Panc1 (cell line): Measurements from ENCODE around the gene CACNG7. TPM values are rescaled to one million over a fixed set of nuclear protein-coding genes. Genes with fewer than 3 reads are reported as not detected.

Experiments used
- ATAC-seq: fragments of 200-7000 bp; cut with Tn5 transposase; 2 replicates; pipeline ENCODE4 v1.9.1; 2020; ENCODE audit warnings: mild to moderate bottlenecking, moderate library complexity
- BruUV-seq: library from RNA; stranded (reverse); fragments of 400-500 nt; replicated peaks from 2 replicates; lab custom pipeline; 2021; lab: Mats Ljungman, UMichigan
- CTCF ChIA-PET: fragments of 300-600 bp; sonication (Branson Sonifier 250); formaldehyde crosslinking; loops from one replicate; lab custom pipeline; 2022; ENCODE audit warnings: antibody characterized with exemption; lab: Charles Lee
- POLR2A ChIA-PET: fragments of 300-600 bp; sonication (Branson Sonifier 250); formaldehyde crosslinking; loops from one replicate; lab custom pipeline; 2022; ENCODE audit warnings: antibody characterized with exemption; lab: Charles Lee
- DNase-seq: peaks from one replicate; pipeline ENCODE4 v3.0.0-alpha.2; 2010; ENCODE audit warnings: low read depth, low spot score
- H3K27ac ChIP-seq: 2 replicates; pipeline ENCODE4 v1.5.1; 2011; ENCODE audit warnings: mild to moderate bottlenecking, low read length, inconsistent platforms
- H3K27me3 ChIP-seq: fragments of 200-500 bp; sonication (Bioruptor generic); 2 replicates; pipeline ENCODE4 v1.6.0; 2014; ENCODE audit warnings: low read length, inconsistent platforms; ENCODE audit not compliant: control insufficient read depth, insufficient read depth
- H3K36me3 ChIP-seq: fragments of 200-500 bp; sonication (Bioruptor generic); 2 replicates; pipeline ENCODE4 v1.5.1; 2014; ENCODE audit warnings: inconsistent platforms, mild to moderate bottlenecking, low read length, moderate library complexity; ENCODE audit not compliant: control insufficient read depth, insufficient read depth
- H3K4me1 ChIP-seq: 2 replicates; pipeline ENCODE4 v1.5.1; 2011; ENCODE audit warnings: inconsistent platforms, mild to moderate bottlenecking, low read length, moderate library complexity; ENCODE audit not compliant: control insufficient read depth, insufficient read depth
- H3K4me3 ChIP-seq, 2 experiments: 2 replicates each; pipeline ENCODE4 v1.5.1; 2011 to 2012; ENCODE audit warnings: low read depth in 2 of 2, low read length in 2 of 2, mild to moderate bottlenecking in 2 of 2, inconsistent platforms in 1 of 2, moderate library complexity in 1 of 2
- H3K9me3 ChIP-seq: fragments of 200-500 bp; sonication (Bioruptor generic); 2 replicates; pipeline ENCODE4 v1.5.1; 2014; ENCODE audit warnings: low read depth, mild to moderate bottlenecking, inconsistent platforms, low read length, moderate library complexity; ENCODE audit not compliant: control insufficient read depth, insufficient read depth
- POLR2AphosphoS5 ChIP-seq: IDR thresholded peaks from 2 replicates; pipeline ENCODE4 v1.6.1; 2012; ENCODE audit warnings: mild to moderate bottlenecking, low read depth, low read length, moderate library complexity
- SIN3A ChIP-seq: IDR thresholded peaks from 2 replicates; pipeline ENCODE4 v1.6.1; 2012; ENCODE audit warnings: low read depth, mild to moderate bottlenecking, low read length, moderate library complexity, borderline replicate concordance; ENCODE audit not compliant: insufficient read depth
- TCF7L2 ChIP-seq: IDR thresholded peaks from 2 replicates; pipeline ENCODE4 v1.6.1; 2011; ENCODE audit warnings: mild to moderate bottlenecking, low read depth, low read length, inconsistent platforms
- in situ Hi-C: cut with HindIII; loops from 2 replicates; pipeline ENCODE4 v1.10.0; 2016; ENCODE audit warnings: low sequenced_read_pairs, low pct_unique_long_range_greater_than_20kb
- intact Hi-C: fragments of 100-400 bp; cut with micrococcal nuclease; formaldehyde crosslinking; loops from one replicate; pipeline ENCODE4 v1.10.0; 2022; ENCODE audit not compliant: unreplicated experiment
- total RNA-seq: library from RNA; stranded (reverse); gene quantifications from one replicate; pipeline ENCODE4 v1.2.1, GENCODE V29; 2021; ENCODE audit not compliant: unreplicated experiment
- TF ChIP-seq, protein P1 (sequence below): fragments of 450-650 bp; IDR thresholded peaks from 2 replicates; pipeline ENCODE4 v1.5.1; 2017; ENCODE audit warnings: mild to moderate bottlenecking
- TF ChIP-seq, protein P2 (sequence below), 2 experiments: IDR thresholded peaks; 2 replicates each; pipeline ENCODE4 v1.6.1; 2011 to 2012; ENCODE audit warnings: low read depth in 2 of 2, control low read depth in 1 of 2, low read length in 1 of 2, mild to moderate bottlenecking in 1 of 2, moderate library complexity in 1 of 2; ENCODE audit not compliant: insufficient read depth in 1 of 2

The CACNG7 gene
- total RNA-seq, 1 experiment from 2014 or later = 7.7 TPM

DNA sequence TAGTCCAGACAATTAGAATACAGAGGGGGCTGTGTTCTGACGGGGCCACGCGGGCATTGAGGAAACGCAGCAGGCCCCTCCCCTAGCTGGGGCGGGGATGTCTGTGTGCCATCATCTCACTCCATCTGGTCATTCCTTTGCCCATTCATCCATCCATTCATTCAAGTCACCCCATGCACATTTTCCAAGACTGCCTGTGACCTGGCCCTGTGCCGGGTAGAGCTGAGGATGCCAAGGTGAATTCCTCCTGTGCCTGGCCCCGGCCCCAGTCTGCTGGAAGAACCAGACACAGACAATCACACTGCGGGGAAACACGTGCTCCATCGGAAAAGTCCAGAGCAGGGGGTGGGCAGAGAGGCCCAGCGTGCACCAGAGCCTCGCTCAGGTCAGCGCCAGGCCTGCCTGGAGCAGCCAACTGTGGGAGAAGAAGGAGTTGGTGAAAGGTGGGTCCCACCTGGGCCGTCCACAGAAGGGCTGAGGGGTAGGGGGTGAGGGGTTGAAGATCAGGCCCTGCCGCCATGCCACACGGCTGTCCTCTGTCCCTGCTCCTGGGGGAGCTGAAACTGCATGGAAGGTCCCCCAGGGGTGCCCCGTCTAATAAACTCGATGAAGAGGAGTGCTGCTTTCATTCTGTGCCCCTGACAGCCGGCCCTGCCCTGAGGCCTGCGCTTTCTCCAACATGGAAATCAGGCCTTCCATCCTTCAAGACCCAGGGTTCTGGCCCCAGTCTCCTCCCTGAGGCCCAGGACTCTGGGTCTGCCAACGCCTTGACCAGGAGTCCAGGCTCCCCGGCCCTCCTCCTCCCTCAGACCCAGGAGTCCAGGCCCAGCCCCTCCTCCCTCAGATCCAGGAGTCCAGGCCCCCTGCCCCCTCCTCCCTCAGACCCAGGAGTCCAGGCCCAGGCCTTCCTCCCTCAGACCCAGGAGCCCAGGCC, 80.8 kb downstream of the CACNG7 start:
- intact Hi-C loops (loop anchor here (5.0 to 10.0 kb wide), 2 partner anchors 32 to 145 kb away; no protein-coding TSS in a partner anchor), in situ Hi-C loops (no loop called here)
- TF ChIP-seq, protein P1, sequence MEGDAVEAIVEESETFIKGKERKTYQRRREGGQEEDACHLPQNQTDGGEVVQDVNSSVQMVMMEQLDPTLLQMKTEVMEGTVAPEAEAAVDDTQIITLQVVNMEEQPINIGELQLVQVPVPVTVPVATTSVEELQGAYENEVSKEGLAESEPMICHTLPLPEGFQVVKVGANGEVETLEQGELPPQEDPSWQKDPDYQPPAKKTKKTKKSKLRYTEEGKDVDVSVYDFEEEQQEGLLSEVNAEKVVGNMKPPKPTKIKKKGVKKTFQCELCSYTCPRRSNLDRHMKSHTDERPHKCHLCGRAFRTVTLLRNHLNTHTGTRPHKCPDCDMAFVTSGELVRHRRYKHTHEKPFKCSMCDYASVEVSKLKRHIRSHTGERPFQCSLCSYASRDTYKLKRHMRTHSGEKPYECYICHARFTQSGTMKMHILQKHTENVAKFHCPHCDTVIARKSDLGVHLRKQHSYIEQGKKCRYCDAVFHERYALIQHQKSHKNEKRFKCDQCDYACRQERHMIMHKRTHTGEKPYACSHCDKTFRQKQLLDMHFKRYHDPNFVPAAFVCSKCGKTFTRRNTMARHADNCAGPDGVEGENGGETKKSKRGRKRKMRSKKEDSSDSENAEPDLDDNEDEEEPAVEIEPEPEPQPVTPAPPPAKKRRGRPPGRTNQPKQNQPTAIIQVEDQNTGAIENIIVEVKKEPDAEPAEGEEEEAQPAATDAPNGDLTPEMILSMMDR = no peak
- peak; percentile 93 for TF ChIP-seq POLR2AphosphoS5
- TF ChIP-seq, protein P2, sequence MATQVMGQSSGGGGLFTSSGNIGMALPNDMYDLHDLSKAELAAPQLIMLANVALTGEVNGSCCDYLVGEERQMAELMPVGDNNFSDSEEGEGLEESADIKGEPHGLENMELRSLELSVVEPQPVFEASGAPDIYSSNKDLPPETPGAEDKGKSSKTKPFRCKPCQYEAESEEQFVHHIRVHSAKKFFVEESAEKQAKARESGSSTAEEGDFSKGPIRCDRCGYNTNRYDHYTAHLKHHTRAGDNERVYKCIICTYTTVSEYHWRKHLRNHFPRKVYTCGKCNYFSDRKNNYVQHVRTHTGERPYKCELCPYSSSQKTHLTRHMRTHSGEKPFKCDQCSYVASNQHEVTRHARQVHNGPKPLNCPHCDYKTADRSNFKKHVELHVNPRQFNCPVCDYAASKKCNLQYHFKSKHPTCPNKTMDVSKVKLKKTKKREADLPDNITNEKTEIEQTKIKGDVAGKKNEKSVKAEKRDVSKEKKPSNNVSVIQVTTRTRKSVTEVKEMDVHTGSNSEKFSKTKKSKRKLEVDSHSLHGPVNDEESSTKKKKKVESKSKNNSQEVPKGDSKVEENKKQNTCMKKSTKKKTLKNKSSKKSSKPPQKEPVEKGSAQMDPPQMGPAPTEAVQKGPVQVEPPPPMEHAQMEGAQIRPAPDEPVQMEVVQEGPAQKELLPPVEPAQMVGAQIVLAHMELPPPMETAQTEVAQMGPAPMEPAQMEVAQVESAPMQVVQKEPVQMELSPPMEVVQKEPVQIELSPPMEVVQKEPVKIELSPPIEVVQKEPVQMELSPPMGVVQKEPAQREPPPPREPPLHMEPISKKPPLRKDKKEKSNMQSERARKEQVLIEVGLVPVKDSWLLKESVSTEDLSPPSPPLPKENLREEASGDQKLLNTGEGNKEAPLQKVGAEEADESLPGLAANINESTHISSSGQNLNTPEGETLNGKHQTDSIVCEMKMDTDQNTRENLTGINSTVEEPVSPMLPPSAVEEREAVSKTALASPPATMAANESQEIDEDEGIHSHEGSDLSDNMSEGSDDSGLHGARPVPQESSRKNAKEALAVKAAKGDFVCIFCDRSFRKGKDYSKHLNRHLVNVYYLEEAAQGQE (IDR thresholded peaks at IDR 0.05; ENCODE audit: insufficient read depth in 1 of 2, low read depth in 2 of 2, low read length in 1 of 2) = peak in 1 of 2 experiments; percentile 64; a peak in 1 of 4 replicates
- TF ChIP-seq SIN3A = peak; percentile 33; the same call in 1 of the 2 replicates
- TF ChIP-seq TCF7L2 = peak; percentile 81
- peak; percentile 87 for DNase-seq
- peak; percentile 71 for ATAC-seq
- Histone ChIP-seq H3K27ac (peak overlapping the region; percentile 94), H3K27me3 (no peaks in the 10 kb centered on the region), H3K4me3 (peak overlapping the region in 1 of 2 experiments; percentile 7; a peak in 1 of 4 replicates), H3K36me3 (no peaks in the 10 kb centered on the region), H3K9me3 (no peaks in the 10 kb centered on the region), H3K4me1 (peaks cover 62% of the 10 kb centered on the region)
- BruUV-seq = no TSS peak
- ChIA-PET POLR2A (interaction anchor here (0.6 to 1.8 kb wide), 5 partner anchors 13 to 128 kb away, joined by 3 to 15 read pairs (median 8); partner anchors contain the start of gene MYADM), CTCF (interaction anchor here (0.5 kb wide), 1 partner anchor 36 kb away, joined by 3 read pairs; no protein-coding TSS in a partner anchor)

DNA sequence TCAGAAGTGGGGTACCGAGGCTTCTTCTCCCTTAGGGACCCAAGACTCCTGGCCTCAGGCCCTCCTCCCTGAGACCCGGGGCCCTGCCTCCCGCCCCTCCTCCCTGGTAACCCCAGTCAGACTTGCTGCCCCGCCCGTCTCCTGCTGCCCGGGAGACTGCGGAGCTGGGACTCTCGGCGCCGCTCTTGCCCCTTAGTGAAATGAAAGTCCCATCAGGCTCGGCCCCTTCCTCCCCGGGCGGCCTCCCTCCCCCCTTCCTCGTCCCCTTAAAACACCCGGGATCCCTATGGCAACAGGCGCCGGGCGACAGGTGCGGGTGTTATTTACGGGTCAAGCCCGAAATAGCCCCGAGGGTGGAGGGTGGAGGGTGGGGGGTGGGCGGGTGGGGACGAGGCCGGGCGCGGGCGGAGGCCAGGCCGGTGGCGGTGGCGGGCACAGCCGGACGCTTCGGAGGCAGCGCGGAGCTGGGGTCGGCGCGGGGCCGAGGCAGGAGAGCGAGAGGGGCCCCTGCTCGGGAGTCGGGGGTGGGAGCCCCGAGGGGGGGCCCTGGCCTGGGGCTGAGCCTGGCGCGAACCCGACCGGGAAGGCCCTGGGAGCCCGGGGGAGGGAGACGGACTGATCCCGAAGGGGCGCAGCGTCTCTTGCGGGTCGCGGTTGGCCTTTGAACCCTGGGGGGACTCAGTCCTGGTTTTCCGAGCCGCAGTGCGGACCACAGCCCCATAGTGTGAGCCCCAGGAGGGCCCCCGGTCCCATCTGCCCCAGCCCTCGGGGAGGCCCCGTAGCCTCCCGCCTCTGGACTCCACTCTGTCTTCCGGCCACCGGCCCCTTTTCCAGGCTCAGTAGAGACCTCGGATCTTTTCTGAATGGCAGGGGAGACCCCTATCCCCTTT, 82.4 kb downstream of the CACNG7 start, which contains the start of gene CACNG6:
Gene CACNG6 (plus strand): TSS at position 414 of the 890 bp plus-strand sequence. CDS start 1,241 bp downstream, outside the sequence.
- Histone ChIP-seq H3K4me1 (peaks cover 61% of the 10 kb centered on the region), H3K27me3 (no peaks in the 10 kb centered on the region), H3K9me3 (no peaks in the 10 kb centered on the region), H3K4me3 (peak within 1 kb of the TSS; percentile 18 to 47), H3K27ac (peak within 1 kb of the TSS; percentile 94), H3K36me3 (no peaks in the 10 kb centered on the region)
- DNase-seq = no peak
- peak; percentile 36 for ATAC-seq
- ChIA-PET CTCF (no interaction called here), POLR2A (interaction anchor here (0.6 to 0.8 kb wide), 4 partner anchors 31 to 112 kb away, joined by 3 to 8 read pairs (median 4); no protein-coding TSS in a partner anchor)
- TF ChIP-seq POLR2AphosphoS5 = peak; percentile 20; the same call in 1 of the 2 replicates
- TF ChIP-seq TCF7L2 = no peak
- in situ Hi-C loops (no loop called here), intact Hi-C loops (no loop called here)
- BruUV-seq = no TSS peak
